Nephron (organoid): ENCODE measurements around the gene RAPGEF4.
A peak's percentile ranks its signal among the peaks of the same experiment; 100 is the strongest.

ENCODE experiments used
- H3K27ac Mint-ChIP-seq, 3 experiments: 2 replicates each; pipeline ENCODE4 v1.8.0; 2020; ENCODE audit warnings: mixed read lengths in 3 of 3, mild to moderate bottlenecking in 2 of 3, moderate library complexity in 1 of 3
- H3K27me3 Mint-ChIP-seq: 2 replicates; pipeline ENCODE4 v1.8.0; 2021; ENCODE audit warnings: low read depth, mild to moderate bottlenecking, moderate library complexity, mixed read lengths
- H3K36me3 Mint-ChIP-seq: 2 replicates; pipeline ENCODE4 v1.8.0; 2020; ENCODE audit warnings: low read depth, mixed read lengths
- H3K4me1 Mint-ChIP-seq: 2 replicates; pipeline ENCODE4 v1.8.0; 2020; ENCODE audit warnings: mixed read lengths
- H3K4me3 Mint-ChIP-seq, 3 experiments: 2 replicates each; pipeline ENCODE4 v1.8.0; 2020; ENCODE audit warnings: mild to moderate bottlenecking in 3 of 3, mixed read lengths in 3 of 3, moderate library complexity in 2 of 3
- H3K9me3 Mint-ChIP-seq: 2 replicates; pipeline ENCODE4 v1.8.0; 2020; ENCODE audit warnings: mixed read lengths
- TF ChIP-seq, protein P1 (sequence below), 3 experiments: fragments of 200-600 bp; sonication (generic); IDR thresholded peaks; one replicate each; pipeline ENCODE4 v1.5.0; 2021; ENCODE audit warnings: antibody characterized with exemption in 3 of 3; ENCODE audit not compliant: unreplicated experiment in 3 of 3

The RAPGEF4 gene

DNA sequence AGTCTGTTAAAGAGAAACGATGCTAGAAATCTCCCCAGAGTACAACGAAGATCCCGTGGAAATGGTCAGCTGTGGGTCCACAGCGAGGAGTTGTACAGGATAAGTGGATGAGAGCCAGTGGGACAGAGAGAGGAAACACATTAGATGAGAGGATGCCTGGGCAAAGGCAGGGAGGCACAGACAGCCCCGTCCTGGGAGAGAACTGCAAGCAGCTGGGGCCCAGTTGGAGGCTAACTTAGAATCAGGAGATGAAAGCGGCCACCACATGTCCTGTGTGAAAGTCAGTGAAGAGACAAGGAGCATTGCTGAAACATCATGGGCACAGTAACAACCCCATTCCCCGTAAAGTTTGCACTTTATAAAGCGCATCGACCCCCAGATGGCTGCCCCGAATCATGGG is 157.5 kb downstream of the RAPGEF4 start:
- peaks cover 11% of the 10 kb centered on the region for H3K27me3 Mint-ChIP-seq

DNA sequence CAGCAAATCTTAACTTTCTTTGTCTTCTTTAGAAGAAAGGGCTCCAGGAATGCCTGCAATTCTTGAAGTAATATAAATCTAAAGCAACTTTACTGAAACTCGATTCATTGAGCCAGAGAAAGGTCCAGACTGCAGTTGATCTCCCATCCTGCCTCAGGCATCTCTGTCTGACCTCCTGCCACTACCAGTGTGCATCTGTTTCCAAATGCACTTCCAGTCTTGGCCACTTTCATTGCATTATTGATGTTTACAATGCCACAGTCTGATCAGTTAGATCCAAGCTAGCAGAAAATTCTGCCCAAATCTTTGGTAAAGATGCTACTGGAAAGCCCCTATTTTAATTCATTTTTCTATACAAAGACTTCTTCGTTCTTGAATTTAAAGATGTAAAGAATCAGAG is 158.0 kb downstream of the RAPGEF4 start:
- Mint-ChIP-seq H3K27me3 (peaks cover 13% of the 10 kb centered on the region), H3K4me1 (peaks cover 53% of the 10 kb centered on the region), H3K36me3 (no peaks in the 10 kb centered on the region), H3K27ac (peak overlapping the region in 1 of 3 experiments; percentile 5), H3K4me3 (no peak overlapping the region), H3K9me3 (no peaks in the 10 kb centered on the region)
- TF ChIP-seq, protein P1, sequence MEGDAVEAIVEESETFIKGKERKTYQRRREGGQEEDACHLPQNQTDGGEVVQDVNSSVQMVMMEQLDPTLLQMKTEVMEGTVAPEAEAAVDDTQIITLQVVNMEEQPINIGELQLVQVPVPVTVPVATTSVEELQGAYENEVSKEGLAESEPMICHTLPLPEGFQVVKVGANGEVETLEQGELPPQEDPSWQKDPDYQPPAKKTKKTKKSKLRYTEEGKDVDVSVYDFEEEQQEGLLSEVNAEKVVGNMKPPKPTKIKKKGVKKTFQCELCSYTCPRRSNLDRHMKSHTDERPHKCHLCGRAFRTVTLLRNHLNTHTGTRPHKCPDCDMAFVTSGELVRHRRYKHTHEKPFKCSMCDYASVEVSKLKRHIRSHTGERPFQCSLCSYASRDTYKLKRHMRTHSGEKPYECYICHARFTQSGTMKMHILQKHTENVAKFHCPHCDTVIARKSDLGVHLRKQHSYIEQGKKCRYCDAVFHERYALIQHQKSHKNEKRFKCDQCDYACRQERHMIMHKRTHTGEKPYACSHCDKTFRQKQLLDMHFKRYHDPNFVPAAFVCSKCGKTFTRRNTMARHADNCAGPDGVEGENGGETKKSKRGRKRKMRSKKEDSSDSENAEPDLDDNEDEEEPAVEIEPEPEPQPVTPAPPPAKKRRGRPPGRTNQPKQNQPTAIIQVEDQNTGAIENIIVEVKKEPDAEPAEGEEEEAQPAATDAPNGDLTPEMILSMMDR (IDR thresholded peaks at IDR 0.05; ENCODE audit: unreplicated experiment in 3 of 3), result no peak

More for the DNA sequence above, 157.5 kb downstream of the RAPGEF4 start:
- H3K27ac Mint-ChIP-seq, result no peak overlapping the region
- no peaks in the 10 kb centered on the region for H3K36me3 Mint-ChIP-seq
- H3K4me1 Mint-ChIP-seq, result peaks cover 59% of the 10 kb centered on the region
- H3K4me3 Mint-ChIP-seq, result no peak overlapping the region
- TF ChIP-seq, protein P1 (IDR thresholded peaks at IDR 0.05; ENCODE audit: unreplicated experiment in 3 of 3), result no peak
- H3K9me3 Mint-ChIP-seq, result no peaks in the 10 kb centered on the region

DNA sequence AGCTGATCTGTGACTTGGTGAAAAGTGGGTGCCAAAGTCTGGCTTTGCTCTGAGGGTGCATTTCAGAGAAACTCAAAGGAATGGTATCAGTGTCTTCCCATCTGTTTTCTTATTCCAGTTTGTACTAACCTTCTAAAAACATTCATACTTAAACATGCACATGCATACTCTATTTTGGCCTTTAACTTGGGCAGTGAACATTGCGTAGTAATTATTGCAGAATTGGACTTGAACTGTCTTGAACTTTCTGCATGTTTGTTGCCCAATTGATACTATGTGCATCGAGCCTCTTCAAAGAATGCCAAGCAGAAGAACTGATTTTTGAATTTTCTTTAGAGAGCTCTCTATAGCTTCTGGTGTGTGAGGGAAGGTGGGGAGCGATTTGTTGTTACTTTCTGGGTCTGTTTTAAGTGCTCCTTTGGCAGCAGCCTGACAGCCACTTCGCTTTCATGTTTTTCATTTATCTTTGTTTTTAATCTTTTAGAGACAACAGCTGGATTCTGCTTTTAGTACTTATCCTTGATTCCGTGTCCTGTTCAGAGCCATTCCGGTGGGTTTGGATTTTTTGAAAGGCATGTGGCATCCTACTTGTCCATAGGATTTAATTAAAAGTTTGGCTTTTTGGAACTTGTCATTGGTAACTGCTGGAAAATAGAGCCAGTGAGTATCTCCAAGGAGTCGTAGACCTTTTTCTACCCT is 159.2 kb downstream of the RAPGEF4 start:
- TF ChIP-seq, protein P1 (IDR thresholded peaks at IDR 0.05; ENCODE audit: unreplicated experiment in 3 of 3), result no peak
- peaks cover 17% of the 10 kb centered on the region for H3K27me3 Mint-ChIP-seq
- no peak overlapping the region for H3K4me3 Mint-ChIP-seq
- H3K9me3 Mint-ChIP-seq, result no peaks in the 10 kb centered on the region
- H3K36me3 Mint-ChIP-seq, result no peaks in the 10 kb centered on the region
- peak overlapping the region in 1 of 3 experiments; percentile 5 for H3K27ac Mint-ChIP-seq
- peaks cover 42% of the 10 kb centered on the region for H3K4me1 Mint-ChIP-seq

DNA sequence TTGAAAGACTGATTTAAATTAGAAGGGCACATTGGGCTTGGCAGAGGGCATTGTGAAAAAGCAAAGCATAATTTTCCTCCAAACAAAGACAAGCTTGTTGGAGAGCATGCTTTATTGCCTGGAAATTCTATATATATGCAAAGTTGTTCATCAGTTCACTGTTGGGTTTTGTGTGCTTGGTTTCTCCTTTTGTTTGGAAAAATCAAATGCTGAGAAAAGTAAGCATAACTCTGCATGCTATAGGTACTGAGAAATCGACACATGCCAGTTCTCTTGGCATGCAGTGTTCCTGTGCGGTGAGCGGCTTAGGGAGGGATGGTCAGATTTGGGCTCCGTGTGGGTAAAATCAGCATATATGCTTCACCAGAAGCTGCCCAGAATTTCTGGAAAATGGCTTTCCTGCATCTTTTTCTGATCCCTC is 161.0 kb downstream of the RAPGEF4 start:
- Mint-ChIP-seq H3K9me3 (no peaks in the 10 kb centered on the region), H3K4me1 (peaks cover 27% of the 10 kb centered on the region), H3K4me3 (no peak overlapping the region), H3K27me3 (peaks cover 19% of the 10 kb centered on the region), H3K36me3 (no peaks in the 10 kb centered on the region), H3K27ac (no peak overlapping the region)
- TF ChIP-seq, protein P1 (IDR thresholded peaks at IDR 0.05; ENCODE audit: unreplicated experiment in 3 of 3), result no peak

DNA sequence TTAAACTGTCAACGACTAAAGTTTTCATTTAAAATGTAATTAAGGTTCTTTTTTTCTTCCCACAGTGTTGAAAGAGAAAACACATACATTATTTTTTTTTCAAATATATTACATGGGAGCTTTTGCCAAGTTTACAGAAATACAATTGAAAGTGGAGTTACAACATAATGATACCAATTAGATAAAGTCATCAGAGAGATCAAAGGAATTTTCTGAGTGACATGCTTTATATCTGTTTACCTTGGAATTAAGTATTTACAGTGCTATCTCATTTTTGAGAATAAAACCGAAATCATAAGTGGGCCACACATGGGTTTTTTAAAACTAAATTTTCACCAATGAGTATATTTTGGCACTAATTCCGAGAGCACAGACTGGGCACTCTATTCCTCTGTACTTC is 165.2 kb downstream of the RAPGEF4 start:
- TF ChIP-seq, protein P1 (IDR thresholded peaks at IDR 0.05; ENCODE audit: unreplicated experiment in 3 of 3), result no peak
- no peaks in the 10 kb centered on the region for H3K9me3 Mint-ChIP-seq
- no peak overlapping the region for H3K27ac Mint-ChIP-seq
- H3K4me1 Mint-ChIP-seq, result peaks cover under 1% of the 10 kb centered on the region
- no peak overlapping the region for H3K4me3 Mint-ChIP-seq
- peaks cover 21% of the 10 kb centered on the region for H3K27me3 Mint-ChIP-seq
- no peaks in the 10 kb centered on the region for H3K36me3 Mint-ChIP-seq

DNA sequence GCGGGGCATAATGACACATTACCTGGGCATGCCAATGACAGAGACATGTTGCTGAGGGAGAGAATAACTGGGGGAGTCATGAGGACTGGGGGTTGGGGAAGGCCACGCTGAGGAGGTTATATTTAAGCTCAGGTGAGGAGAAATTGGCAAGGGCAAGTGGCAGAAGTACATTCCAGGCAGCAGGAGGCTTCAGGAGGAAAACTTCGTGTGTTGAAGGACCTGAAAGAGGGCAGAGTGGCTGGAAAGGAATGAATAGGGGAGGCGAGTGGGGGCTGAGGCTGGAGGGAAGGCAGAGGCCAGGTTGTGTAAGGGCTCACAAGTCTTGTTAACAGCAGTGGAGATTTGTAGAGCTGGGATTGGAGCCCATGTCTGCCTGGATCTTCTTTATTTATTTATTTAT is 166.3 kb downstream of the RAPGEF4 start:
- peaks cover 5% of the 10 kb centered on the region for H3K4me1 Mint-ChIP-seq
- H3K4me3 Mint-ChIP-seq, result no peak overlapping the region
- H3K27me3 Mint-ChIP-seq, result peaks cover 20% of the 10 kb centered on the region
- H3K36me3 Mint-ChIP-seq, result no peaks in the 10 kb centered on the region
- H3K9me3 Mint-ChIP-seq, result no peaks in the 10 kb centered on the region
- TF ChIP-seq, protein P1 (IDR thresholded peaks at IDR 0.05; ENCODE audit: unreplicated experiment in 3 of 3), result no peak
- H3K27ac Mint-ChIP-seq, result no peak overlapping the region
